HG03066 (cell line): ENCODE data around the gene REN.

Source experiments
- ATAC-seq: cut with Tn5 transposase; IDR thresholded peaks from one replicate; pipeline ENCODE4 v1.9.1; 2021; ENCODE audit warnings: low read depth; ENCODE audit not compliant: unreplicated experiment

Gene REN

DNA sequence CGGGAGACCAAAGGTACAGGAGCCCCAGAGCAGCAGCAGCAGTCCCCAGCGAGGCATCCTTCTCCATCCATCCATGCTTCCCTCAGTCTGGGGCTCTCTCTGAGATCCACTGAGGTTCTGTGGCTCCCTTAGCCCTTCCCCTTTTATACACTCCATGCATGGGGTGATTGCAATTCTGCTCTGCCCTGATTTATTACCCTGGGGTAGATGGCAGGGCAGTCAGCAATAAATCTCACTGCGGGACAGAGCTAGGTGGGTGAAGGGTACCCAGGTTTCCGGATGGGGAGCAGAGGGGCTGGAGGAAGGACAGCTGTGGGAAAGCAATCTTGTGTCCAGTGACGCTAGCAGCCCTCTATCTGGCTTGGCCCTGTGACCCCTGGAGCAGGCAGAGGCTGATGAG is at the start of gene REN:
Gene REN, minus strand, starts transcription at position 119 of the 400 bp plus-strand sequence. Its CDS starts 44 bp downstream, at position 75.
- ATAC-seq, result no peak

DNA sequence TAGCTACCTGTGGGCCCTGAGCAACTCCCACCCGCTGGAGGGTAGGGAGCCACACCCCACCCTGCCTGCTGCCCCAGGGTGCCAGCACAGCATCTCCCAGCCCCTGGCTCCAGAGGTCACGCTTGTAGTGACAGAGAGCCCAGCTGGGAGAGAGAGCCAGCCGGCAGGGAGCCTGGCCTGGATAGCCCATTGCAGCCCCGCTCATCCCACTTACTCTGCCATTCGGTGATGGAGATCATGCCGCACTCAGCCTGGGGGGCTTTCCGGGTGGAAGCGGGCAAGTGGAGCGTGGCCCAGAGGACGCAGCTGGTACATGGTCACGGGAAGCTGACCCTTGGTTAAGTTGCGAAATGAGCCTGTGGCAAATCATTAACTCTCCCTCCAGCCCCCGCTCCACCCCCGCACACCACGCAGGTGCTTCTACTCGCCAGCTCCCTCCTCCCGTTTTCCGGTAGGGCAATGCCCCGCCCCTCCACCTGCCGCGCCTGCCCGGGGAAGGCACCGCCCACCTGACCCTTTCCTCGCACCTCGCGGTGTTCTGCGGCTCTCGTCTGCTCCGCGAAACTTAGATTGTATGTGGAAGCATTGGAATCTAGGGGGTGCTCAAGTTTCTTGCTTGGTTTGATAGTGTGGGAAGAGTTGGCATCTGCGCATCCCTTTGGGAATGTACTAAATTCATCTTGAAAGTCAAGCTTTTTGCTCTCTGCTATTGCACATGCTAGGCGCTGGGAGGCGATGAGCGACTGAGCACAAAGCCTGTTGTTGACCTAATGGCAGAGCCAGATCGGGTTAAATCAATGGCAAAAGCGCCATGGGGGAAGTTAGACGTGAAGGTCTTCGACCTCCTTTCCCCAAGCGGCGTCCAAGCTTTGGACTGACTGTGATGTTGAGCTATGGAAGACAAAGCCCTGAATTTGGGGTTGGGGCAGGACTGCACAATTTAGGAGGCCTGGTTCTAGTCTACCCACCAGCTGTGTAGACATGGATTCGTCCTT is 47.8 kb upstream of the REN start, which contains the start of gene GOLT1A:
Gene GOLT1A, minus strand, starts transcription at position 321 of the 995 bp plus-strand sequence. Its CDS starts 82 bp downstream, at position 239.
- ATAC-seq, result peak; percentile 75

GRCh38 chr1:204212715-204213114 is 46.6 kb upstream of the REN start:
- no peak for ATAC-seq

DNA sequence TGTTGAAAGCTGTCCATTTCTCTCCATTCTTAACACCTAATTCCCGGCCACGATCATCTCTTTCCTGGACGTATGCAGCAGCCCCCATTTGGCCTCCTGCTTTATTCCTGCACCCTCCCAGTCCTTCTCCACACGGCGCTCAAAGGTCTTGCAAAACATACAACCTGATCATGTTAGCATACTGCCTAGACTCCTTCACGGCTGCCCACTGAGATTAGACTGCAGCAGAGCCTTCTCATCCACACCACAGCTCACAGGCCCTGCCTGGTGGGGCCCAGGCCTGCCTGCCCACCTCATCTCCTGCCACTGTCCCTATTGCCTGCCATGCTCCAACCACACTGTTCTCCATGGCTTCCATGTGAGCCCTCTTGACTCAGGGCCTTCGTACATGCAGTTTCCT is 44.9 kb upstream of the REN start:
- no peak for ATAC-seq

DNA sequence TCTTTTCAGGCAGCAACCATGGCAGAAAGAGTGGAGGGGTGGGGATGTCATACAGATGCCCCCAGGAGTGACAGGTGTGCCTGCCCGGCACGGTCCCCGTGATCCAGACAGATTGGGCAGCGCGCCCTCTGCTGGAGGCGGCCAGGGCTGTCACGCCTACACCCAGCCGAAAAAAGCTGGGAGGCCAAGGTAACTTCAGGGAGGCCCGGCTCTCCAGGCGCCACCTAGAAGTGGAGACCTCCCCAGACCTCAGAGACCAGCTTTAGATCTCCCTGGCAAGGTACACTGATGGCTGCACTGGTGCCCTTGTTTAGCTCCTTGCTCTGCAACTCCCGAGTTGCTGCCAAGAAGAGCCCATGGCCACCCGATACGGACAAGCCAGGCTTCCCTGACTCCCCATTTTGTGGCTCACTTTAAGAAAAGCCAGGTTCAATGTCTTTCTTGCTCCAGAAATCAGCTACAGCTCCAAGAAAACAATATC is 41.0 kb upstream of the REN start:
- no peak for ATAC-seq

- ATAC-seq, result no peak
These were observed 40.0 kb upstream of the REN start for GRCh38 chr1:204206121-204206520.

DNA sequence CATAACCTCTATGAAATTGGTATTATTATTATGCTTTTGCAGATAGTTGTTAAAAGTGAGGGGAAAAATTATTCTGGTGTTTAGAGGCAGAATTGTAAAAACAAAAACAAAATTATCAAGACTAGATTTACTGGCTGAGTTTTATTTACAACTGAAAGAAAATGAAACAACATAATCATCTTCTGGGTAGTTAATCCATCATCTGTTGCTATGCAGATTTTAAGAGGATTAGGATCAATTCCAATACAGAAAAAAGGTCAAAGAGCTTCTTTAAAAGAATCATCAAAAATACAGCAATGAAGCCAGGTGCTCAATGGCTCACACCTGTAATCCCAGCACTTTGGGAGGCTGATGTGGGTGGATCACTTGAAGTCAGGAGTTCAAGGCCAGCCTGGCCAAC is 39.3 kb upstream of the REN start:
- no peak for ATAC-seq

DNA sequence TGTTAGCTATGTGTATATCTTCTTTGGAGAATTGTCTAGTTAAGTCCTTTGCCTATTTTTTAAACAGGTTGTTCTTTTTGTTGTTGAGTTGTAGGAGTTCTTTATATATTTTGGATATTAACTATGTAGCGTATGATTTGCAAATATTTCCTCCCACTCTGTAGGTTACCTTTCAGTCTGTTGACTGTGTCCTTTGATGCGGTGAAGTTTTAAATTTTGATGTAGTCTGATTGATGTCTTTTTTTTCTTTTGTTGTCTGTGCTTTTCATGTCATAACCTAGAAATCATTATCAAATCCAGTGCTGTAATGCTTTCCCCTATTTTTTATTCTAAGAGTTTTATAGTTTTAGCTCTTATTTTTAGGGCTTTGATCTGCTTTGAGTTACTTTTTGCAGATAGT is 38.8 kb upstream of the REN start:
- no peak for ATAC-seq

GRCh38 chr1:204203206-204203767 is 37.1 kb upstream of the REN start:
- ATAC-seq, result no peak

- ATAC-seq, result no peak
These were observed 36.3 kb upstream of the REN start for GRCh38 chr1:204202481-204202880.

GRCh38 chr1:204201348-204202040 is 35.4 kb upstream of the REN start:
- no peak for ATAC-seq

DNA sequence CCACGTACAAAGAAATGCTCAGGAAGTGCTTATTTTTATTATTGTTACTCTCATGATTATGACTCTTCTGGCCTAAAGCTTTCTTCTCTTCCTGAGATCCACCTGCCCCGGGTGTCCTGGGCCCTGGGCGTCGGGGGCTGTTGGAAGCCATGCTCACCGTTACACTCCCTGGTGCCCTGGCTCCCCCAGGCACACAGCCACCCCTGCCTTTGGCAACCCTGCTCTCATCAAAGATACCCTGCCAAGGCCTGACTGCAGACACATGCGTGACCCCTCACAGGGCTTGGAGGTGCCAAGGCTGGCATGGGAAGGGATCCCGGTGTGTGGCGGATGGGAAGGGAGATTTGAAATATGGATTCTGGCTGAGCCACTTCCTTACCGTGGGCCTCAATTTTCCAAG is 33.4 kb upstream of the REN start:
- ATAC-seq, result no peak

DNA sequence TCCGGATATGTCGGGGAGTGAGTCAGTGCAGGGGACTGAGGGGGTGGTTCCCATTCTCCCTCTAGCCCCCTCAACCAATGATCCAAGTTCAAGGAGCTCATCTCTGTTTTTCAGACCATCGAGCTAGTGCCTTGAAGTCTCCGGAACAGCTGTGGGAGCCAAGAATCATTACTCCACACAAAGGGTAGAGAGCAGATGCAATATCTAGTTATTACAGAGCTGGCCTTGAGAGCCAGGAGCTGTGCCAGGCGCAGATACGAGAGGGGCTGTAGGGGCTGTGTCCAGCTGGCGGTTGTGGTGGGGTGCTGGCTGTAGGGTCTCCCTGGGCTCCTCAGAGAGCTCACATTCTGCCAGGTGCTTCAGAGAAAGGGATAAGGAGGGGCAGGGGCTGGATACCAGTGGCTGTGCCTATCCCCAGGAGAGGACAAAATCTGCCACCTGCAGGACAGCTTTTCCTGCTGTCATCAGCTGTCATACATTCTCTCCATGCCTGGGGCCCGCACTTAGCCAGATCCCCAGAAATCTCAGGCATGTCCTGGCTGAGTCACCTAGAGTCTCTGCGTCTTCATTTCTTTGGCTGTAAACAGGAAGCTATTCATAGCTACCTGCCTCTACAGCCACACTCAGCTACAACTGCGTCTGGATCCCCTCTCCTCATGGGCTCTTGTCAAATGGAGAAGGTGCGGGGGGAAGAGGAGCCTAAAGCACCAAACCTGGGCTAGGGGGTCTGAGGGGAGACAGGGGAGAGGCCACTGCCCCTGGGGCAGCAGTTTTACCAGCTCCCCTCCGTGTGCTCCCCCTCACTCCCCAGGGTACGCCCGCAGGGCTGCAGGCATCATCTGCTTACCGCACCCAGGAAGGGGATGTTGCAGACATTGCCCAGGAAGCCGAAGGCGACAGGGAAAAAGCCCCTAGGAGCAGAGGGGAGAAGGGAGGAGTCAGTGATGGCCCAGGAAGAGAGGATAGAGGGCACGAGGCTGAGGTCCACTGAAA is 32.5 kb upstream of the REN start:
- no peak for ATAC-seq

GRCh38 chr1:204197068-204197467 is 30.9 kb upstream of the REN start:
- ATAC-seq, result no peak

DNA sequence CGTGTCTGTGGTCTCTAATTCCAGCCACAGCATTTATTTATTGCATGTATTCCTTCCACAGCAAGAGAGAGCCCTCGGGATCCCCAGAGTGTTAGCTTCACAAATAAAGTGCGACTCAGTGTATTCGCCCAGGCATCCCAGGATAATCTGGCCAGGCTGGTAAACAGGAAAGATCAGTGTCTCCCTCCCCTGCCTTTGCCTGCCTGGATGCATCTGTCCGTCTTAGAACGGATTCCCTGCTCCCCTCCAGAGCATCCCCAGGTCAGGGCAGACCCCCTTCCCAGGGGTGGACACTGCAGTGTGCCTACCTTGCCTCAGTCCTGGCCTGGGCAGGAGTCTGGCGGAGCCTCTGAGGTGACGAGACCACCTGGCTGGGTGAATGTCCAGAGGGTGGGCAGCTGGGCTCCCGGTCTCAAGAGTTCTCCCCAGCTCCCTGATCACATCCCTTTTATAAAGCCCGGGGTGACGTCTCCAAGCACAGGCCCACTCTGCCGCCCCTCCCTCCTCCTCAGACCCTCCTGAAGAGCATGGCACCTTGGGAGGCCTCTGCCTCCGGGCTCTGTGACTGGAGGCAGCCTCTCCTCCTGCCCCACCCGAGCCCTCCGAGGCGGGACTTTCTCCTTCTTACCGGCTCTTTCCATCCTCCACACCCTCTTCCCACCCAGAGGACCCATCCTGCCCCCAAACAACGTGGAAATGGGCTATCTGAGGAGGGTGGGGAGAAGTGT is 30.1 kb upstream of the REN start, which contains the start of gene KISS1:
Gene KISS1, minus strand, starts transcription at position 424 of the 728 bp plus-strand sequence. CDS start 3,615 bp downstream, outside the sequence.
- no peak for ATAC-seq

DNA sequence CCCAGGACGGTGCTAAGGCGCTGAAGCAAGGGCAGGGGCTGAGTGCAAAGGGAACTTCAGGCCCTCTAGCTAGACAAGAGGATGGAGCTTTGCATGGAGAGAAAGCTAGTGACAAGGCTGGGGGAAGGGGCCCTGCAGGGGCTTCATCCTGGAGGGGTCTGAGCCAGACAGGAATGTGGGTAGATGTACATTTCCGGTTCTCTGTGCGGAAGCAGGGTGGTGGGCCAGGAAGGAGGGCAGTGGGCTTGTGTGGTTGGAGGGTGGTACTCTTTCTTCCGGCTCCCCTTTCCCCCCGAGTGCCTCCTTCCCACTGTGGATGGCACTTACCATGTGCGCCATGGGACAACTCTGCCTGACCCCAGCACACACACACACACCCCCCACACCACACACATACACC is 28.6 kb upstream of the REN start:
- no peak for ATAC-seq

DNA sequence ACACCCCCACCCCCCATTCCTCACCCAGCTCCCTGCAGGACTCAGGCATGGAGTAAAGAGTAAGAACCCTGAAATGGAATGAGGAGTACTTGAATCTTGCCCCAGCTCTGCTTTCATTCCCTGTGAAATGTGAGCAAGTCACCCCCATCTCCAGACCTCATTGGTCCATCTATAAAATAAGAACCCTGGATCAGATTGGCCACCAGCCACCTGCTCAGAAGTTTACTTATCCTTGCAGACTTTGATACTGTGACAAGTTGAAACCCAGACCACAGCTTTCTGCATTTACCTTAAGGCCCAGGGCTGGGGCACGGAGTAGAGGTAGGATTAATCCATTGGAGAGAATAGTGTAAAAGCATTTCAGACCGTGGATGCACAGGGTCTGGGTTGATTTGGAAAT is 27.9 kb upstream of the REN start:
- no peak for ATAC-seq

- ATAC-seq, result no peak
These were observed 26.6 kb upstream of the REN start for GRCh38 chr1:204192589-204193352.
